B cell (primary cell): ENCODE results near the gene WDR47.

Experiments used
- CTCF ChIP-seq: fragments of 200-600 bp; IDR thresholded peaks from one replicate; pipeline ENCODE4 v1.8.0; 2022; ENCODE audit warnings: antibody characterized with exemption, mild to moderate bottlenecking
- EZH2 ChIP-seq: IDR thresholded peaks from 2 replicates; pipeline ENCODE4 v1.6.1; 2012; ENCODE audit warnings: borderline replicate concordance, low read depth, mild to moderate bottlenecking, moderate library complexity, low read length; ENCODE audit not compliant: insufficient read depth, poor library complexity, severe bottlenecking

- TF ChIP-seq CTCF (no peak), EZH2 (no peak)
These were observed 14.2 kb upstream of the WDR47 start for GRCh38 chr1:109056064-109056463.
